GM12878 (cell line): ENCODE results near the gene MOBP. TPM values are rescaled to one million over a fixed set of nuclear protein-coding genes. Genes with fewer than 3 reads are reported as not detected.
"Not testable (repeated sequence)": the region's sequence is repeated elsewhere in the genome, so short reads cannot be mapped to it uniquely, and the experiment has no call there.

Experiments
- ATAC-seq: fragments of 200-7000 bp; cut with Tn5 transposase; 3 replicates; pipeline ENCODE4 v1.9.1; 2020; ENCODE audit warnings: mild to moderate bottlenecking, moderate library complexity
- Bru-seq: library from RNA; stranded (reverse); fragments of 400-500 nt; gene quantifications from one replicate; lab custom pipeline; 2021; lab: Mats Ljungman, UMichigan
- BruChase-seq, 2 experiments: library from RNA; stranded (reverse); fragments of 400-500 nt; gene quantifications; one replicate each; lab custom pipeline; 2021; lab: Mats Ljungman, UMichigan
- BruUV-seq: library from RNA; stranded (reverse); fragments of 400-500 nt; replicated peaks from 2 replicates; lab custom pipeline; 2021; lab: Mats Ljungman, UMichigan
- CTCF ChIA-PET: fragments of 300-600 bp; sonication (Branson Sonifier 250); formaldehyde crosslinking; extraction: SDS; loops from one replicate; lab custom pipeline; 2021; ENCODE audit warnings: inconsistent platforms; lab: Yijun Ruan, JAX
- POLR2A ChIA-PET: fragments of 350-600 bp; formaldehyde crosslinking; extraction: SDS; loops from one replicate; lab custom pipeline; 2021; ENCODE audit warnings: inconsistent platforms; lab: Charles Lee
- RAD21 ChIA-PET: fragments of 300-600 bp; sonication (Branson Sonifier 250); formaldehyde crosslinking; loops from one replicate; lab custom pipeline; 2023; ENCODE audit warnings: antibody characterized with exemption; ENCODE audit not compliant: unreplicated experiment; lab: Charles Lee
- SMC1A ChIA-PET: fragments of 300-600 bp; sonication (Branson Sonifier 250); formaldehyde crosslinking; loops from one replicate; lab custom pipeline; 2023; ENCODE audit not compliant: unreplicated experiment, uncharacterized antibody; lab: Charles Lee
- DNase-seq: peaks from one replicate; pipeline ENCODE4 v3.0.0-alpha.2; 2011; ENCODE audit warnings: low read depth, low spot score
- FAIRE-seq: peaks from 3 replicates; lab custom pipeline; 2011; peaks lifted over from hg19 to GRCh38; lab: Jason Lieb, UNC
- H2AFZ ChIP-seq: 2 replicates; pipeline ENCODE4 v1.6.0; 2011; ENCODE audit warnings: low read depth, low read length, control low read depth; ENCODE audit not compliant: control insufficient read depth
- H3K27ac ChIP-seq: 2 replicates; pipeline ENCODE4 v1.5.1; 2011; ENCODE audit warnings: control low read depth; ENCODE audit not compliant: control insufficient read depth, insufficient read depth
- H3K27me3 ChIP-seq, 2 experiments: replicated peaks in 1 of 2; 2 replicates each; pipeline versions ENCODE4 v1.6.0 to v1.6.1; 2011; ENCODE audit warnings: low read length in 1 of 2; ENCODE audit not compliant: control insufficient read depth in 2 of 2, insufficient read depth in 2 of 2
- H3K36me3 ChIP-seq, 2 experiments: 2 replicates each; pipeline ENCODE4 v1.5.1; 2011; ENCODE audit warnings: low read length in 1 of 2; ENCODE audit not compliant: control insufficient read depth in 2 of 2, insufficient read depth in 2 of 2
- H3K4me1 ChIP-seq: 2 replicates; pipeline ENCODE4 v1.6.1; 2011; ENCODE audit warnings: mild to moderate bottlenecking, low read length, moderate library complexity, mixed read lengths; ENCODE audit not compliant: control insufficient read depth, insufficient read depth
- H3K4me2 ChIP-seq: 2 replicates; pipeline ENCODE4 v1.6.0; 2011; ENCODE audit warnings: control low read depth; ENCODE audit not compliant: control insufficient read depth, insufficient read depth
- H3K4me3 ChIP-seq: fragments of 200-600 bp; sonication (generic); 2 replicates; pipeline ENCODE4 v1.5.1; 2016
- H3K79me2 ChIP-seq: 2 replicates; pipeline ENCODE4 v1.6.0; 2011; ENCODE audit warnings: low read length; ENCODE audit not compliant: control insufficient read depth, insufficient read depth
- H3K9ac ChIP-seq: 2 replicates; pipeline ENCODE4 v1.8.0; 2011; ENCODE audit warnings: low read length, control low read depth, mixed read lengths; ENCODE audit not compliant: control insufficient read depth, insufficient read depth
- H3K9me3 ChIP-seq: replicated peaks from 3 replicates; pipeline ENCODE4 v1.5.1; 2011; ENCODE audit warnings: mild to moderate bottlenecking, low read length; ENCODE audit not compliant: control insufficient read depth, insufficient read depth
- H4K20me1 ChIP-seq: 2 replicates; pipeline ENCODE4 v1.6.0; 2011; ENCODE audit not compliant: control insufficient read depth, insufficient read depth
- CBFB ChIP-seq: IDR thresholded peaks from 2 replicates; pipeline ENCODE4 v1.6.1; 2016; ENCODE audit warnings: antibody characterized with exemption, low read depth
- CHD1 ChIP-seq: IDR thresholded peaks from 2 replicates; pipeline ENCODE4 v1.6.1; 2012; ENCODE audit warnings: low read depth, low read length, improper control_type of control experiment
- HDAC6 ChIP-seq: fragments of 200-600 bp; sonication (generic); IDR thresholded peaks from one replicate; pipeline ENCODE4 v1.8.0; 2017; ENCODE audit warnings: antibody characterized with exemption; ENCODE audit not compliant: unreplicated experiment
- KAT2A ChIP-seq: conservative IDR thresholded peaks from 2 replicates; pipeline ENCODE4 v1.6.1; 2011; ENCODE audit warnings: low read depth, low read length; ENCODE audit not compliant: control insufficient read depth
- MTA2 ChIP-seq: fragments of 450-650 bp; IDR thresholded peaks from 2 replicates; pipeline ENCODE4 v1.6.1; 2016; ENCODE audit warnings: low read depth, mild to moderate bottlenecking, moderate library complexity
- PKNOX1 ChIP-seq: fragments of 450-650 bp; IDR thresholded peaks from 2 replicates; pipeline ENCODE4 v1.6.1; 2016; ENCODE audit warnings: mild to moderate bottlenecking
- RAD21 ChIP-seq: IDR thresholded peaks from 2 replicates; pipeline ENCODE4 v1.6.1; 2011; ENCODE audit warnings: mild to moderate bottlenecking, low read depth, low read length, moderate library complexity; ENCODE audit not compliant: insufficient read depth
- SREBF1 ChIP-seq: IDR thresholded peaks from 2 replicates; pipeline ENCODE4 v1.6.1; 2012; ENCODE audit warnings: mild to moderate bottlenecking, low read length
- YY1 ChIP-seq: IDR thresholded peaks from 2 replicates; pipeline ENCODE4 v1.6.1; 2011; ENCODE audit warnings: low read depth, mild to moderate bottlenecking, low read length
- WGBS: methylation state at CpG from one replicate; pipeline ENCODE4 v1.1.6; 2016; ENCODE audit warnings: low lambda C conversion rate; ENCODE audit not compliant: insufficient replicate concordance, insufficient coverage; ENCODE audit errors: missing lambda C conversion rate; 5-methylcytosine and 5-hydroxymethylcytosine counted together
- in situ Hi-C: fragments of 300-500 bp; cut with MboI; formaldehyde crosslinking; loops from 9 replicates; pipeline ENCODE4 v1.14.3; 2018; ENCODE audit warnings: mixed read lengths
- intact Hi-C: fragments of 100-400 bp; cut with micrococcal nuclease; formaldehyde crosslinking; loops from one replicate; pipeline ENCODE4 v1.14.2; 2022; ENCODE audit not compliant: unreplicated experiment
- long read RNA-seq, 2 experiments: library from polyadenylated mRNA; unstranded; transcript quantifications; one replicate each; pipeline ENCODE4 v2.0.0, GENCODE V29; 2019 to 2020
- polyA minus RNA-seq, 3 experiments: library from RNA; depleted of rRNA, polyadenylated mRNA; stranded (reverse); fragments of >200 nt; gene quantifications; 2 replicates each; pipeline ENCODE4 v1.2.3, GENCODE V29; 2011
- polyA plus RNA-seq, 11 experiments: library from polyadenylated mRNA; depleted of rRNA in 4 of 11; unstranded in 6 of 11; stranded (reverse) in 5 of 11; fragments of >200 nt; fragmentation: Nextera tagmentation in 4 of 11; fragmentation: Illumina TruSeq in 1 of 11; extraction: Ambion mirVana in 4 of 11; extraction: Trizol in 1 of 11; gene quantifications; 1 replicate in 1 of 11; 2 replicates in 10 of 11; pipeline versions ENCODE4 v1.2.1 to v1.2.3, GENCODE V29; 2011 to 2016; ENCODE audit warnings: inconsistent platforms in 2 of 11, missing spikeins in 2 of 11, low read depth in 1 of 11
- total RNA-seq, 4 experiments: library from RNA; depleted of rRNA in 3 of 4; stranded (reverse); fragments of >200 nt in 3 of 4; fragmentation: Illumina TruSeq in 1 of 4; extraction: Trizol in 1 of 4; gene quantifications; 2 replicates each; pipeline versions ENCODE4 v1.2.1 to v1.2.3, GENCODE V29; 2013 to 2021
- TF ChIP-seq, protein P1 (sequence below): IDR thresholded peaks from 2 replicates; pipeline ENCODE4 v1.6.1; 2011; ENCODE audit warnings: borderline replicate concordance, low read depth, mild to moderate bottlenecking, moderate library complexity, mixed read lengths, low read length; ENCODE audit not compliant: insufficient read depth; ENCODE audit errors: extremely low read length

Gene MOBP
- 0.15 TPM in 1 of 2 replicates, not detected in the other for total RNA-seq (2013; cell fraction: nucleolus; rRNA removed)
- 0.11 TPM in 1 of 2 replicates, not detected in the other for total RNA-seq (2014; rRNA removed)
- 0.04 and 0.09 TPM in 2 replicates for total RNA-seq (2014; rRNA removed; fragmentation: Illumina TruSeq; extraction: Trizol)
- total RNA-seq (2021), result 0.08 TPM in 1 of 2 replicates, not detected in the other
- polyA plus RNA-seq (2011; ENCODE audit: low read depth), result not detected
- polyA plus RNA-seq (2011; rRNA removed), result 0.06 TPM in 1 of 2 replicates, not detected in the other
- 0.02 TPM in 1 of 2 replicates, not detected in the other for polyA plus RNA-seq (2011; cell fraction: cytosol; rRNA removed)
- polyA plus RNA-seq (2011; cell fraction: nucleus; rRNA removed), result not detected in 2 replicates
- 0.07 and 0.11 TPM in 2 replicates for polyA plus RNA-seq (2012)
- 0.05 and 0.09 TPM in 2 replicates for polyA plus RNA-seq (2014; fragmentation: Illumina TruSeq; extraction: Trizol)
- polyA plus RNA-seq (2014; fragmentation: Nextera tagmentation; extraction: Ambion mirVana), result under 1 TPM in 1 of 2 experiments, not detected in 1; 0.05 TPM
- polyA plus RNA-seq (2014; rRNA removed), result 0.09 and 0.10 TPM in 2 replicates
- polyA plus RNA-seq (2016; fragmentation: Nextera tagmentation; extraction: Ambion mirVana), result not detected
- not detected in 2 replicates for polyA minus RNA-seq (2011; rRNA and poly(A)+ RNA removed)
- polyA minus RNA-seq (2011; cell fraction: cytosol; rRNA and poly(A)+ RNA removed), result not detected in 2 replicates
- not detected in 2 replicates for polyA minus RNA-seq (2011; cell fraction: nucleus; rRNA and poly(A)+ RNA removed)
- percentile 13 among the genes with signal in this experiment for Bru-seq, nascent RNA
- BruChase-seq, experiment 1, labeled RNA remaining after a 6-hour chase, result percentile 21 among the genes with signal in this experiment
- BruChase-seq, experiment 2, labeled RNA remaining after a 2-hour chase, result percentile 20 among the genes with signal in this experiment
- long read RNA-seq, experiment 1, result 0 reads
- long read RNA-seq, experiment 2, result 0 reads

DNA sequence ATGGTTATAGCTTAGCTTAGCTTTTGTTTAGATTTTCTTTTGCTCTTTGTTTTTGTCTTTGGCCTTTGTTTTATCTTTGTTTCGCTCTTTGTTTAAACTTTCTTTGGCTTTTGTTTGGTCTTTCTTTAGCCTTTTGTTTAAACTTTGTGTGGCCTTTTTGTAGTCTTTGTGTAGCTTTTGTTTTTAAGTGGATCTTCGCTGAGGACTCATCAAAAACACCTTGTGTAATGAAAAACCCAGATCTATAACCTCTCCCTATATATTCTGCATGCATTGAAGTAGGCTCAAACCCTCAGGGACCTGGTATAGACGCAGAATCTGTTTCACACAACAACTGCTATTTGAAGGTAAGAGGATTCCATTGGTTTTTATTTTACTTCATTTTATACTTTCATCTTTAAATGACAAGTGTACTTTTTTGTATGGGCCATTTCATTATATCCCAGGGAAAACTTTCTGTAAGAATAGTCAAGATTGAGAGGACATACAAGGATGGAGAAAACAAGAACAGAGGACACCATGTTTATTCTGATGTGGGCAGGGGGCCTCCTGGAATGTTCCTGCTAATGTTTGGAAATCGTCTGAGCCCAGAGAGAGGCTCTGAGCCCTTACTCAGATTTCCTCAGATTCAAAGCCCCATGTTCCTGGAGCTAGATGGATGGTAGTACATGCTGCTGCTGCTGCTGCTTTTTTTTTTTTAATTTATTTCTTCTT lies at the start of gene MOBP:
Gene MOBP (plus strand): TSS at position 287 of the 714 bp plus-strand sequence. CDS start 34,390 bp downstream, outside the sequence.
- FAIRE-seq (no peak), ATAC-seq (no peak), DNase-seq (no peak)
- no peaks in the 10 kb centered on the region for H3K9me3 ChIP-seq
- in situ Hi-C loops, result no loop called here
- 29% methylated on average over 4 of the region's 4 CpGs for WGBS
- H3K79me2 ChIP-seq, result no peaks in the 10 kb centered on the region
- no TSS peak for BruUV-seq
- no peaks in the 10 kb centered on the region for H4K20me1 ChIP-seq
- POLR2A ChIA-PET, result no interaction called here
- H3K27ac ChIP-seq, result no peak within 1 kb of the TSS
- no peaks in the 10 kb centered on the region for H3K4me1 ChIP-seq
- H3K4me2 ChIP-seq, result no peak within 1 kb of the TSS
- intact Hi-C loops, result no loop called here
- H3K4me3 ChIP-seq, result no peak within 1 kb of the TSS
- no peak within 1 kb of the TSS for H2AFZ ChIP-seq
- RAD21 ChIA-PET, result no interaction called here
- no peak for TF ChIP-seq SREBF1
- no peak for TF ChIP-seq KAT2A
- TF ChIP-seq MTA2, result no peak
- TF ChIP-seq HDAC6, result no peak
- no peak for TF ChIP-seq PKNOX1
- TF ChIP-seq, protein P1, sequence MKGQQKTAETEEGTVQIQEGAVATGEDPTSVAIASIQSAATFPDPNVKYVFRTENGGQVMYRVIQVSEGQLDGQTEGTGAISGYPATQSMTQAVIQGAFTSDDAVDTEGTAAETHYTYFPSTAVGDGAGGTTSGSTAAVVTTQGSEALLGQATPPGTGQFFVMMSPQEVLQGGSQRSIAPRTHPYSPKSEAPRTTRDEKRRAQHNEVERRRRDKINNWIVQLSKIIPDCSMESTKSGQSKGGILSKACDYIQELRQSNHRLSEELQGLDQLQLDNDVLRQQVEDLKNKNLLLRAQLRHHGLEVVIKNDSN, result no peak
- TF ChIP-seq RAD21, result no peak
- no peak for TF ChIP-seq YY1
- TF ChIP-seq CHD1, result no peak
- TF ChIP-seq CBFB, result no peak
- SMC1A ChIA-PET, result no interaction called here
- CTCF ChIA-PET, result no interaction called here
- no peak within 1 kb of the TSS for H3K9ac ChIP-seq
- H3K27me3 ChIP-seq, result peaks cover 0 to 5% of the 10 kb centered on the region in 2 experiments; a peak in 1 of 4 replicates
- H3K36me3 ChIP-seq, result no peaks in the 10 kb centered on the region

GRCh38 chr3:39418556-39419225 lies 48.8 kb upstream of the MOBP start:
- H2AFZ ChIP-seq, H3K27ac ChIP-seq, DNase-seq, in situ Hi-C loops, H3K9ac ChIP-seq, H3K27me3 ChIP-seq, intact Hi-C loops, H3K4me1 ChIP-seq, H3K4me2 ChIP-seq, SMC1A ChIA-PET, H3K9me3 ChIP-seq, RAD21 ChIA-PET, BruUV-seq, POLR2A ChIA-PET, ATAC-seq, H3K79me2 ChIP-seq, H3K4me3 ChIP-seq, H4K20me1 ChIP-seq, H3K36me3 ChIP-seq, FAIRE-seq: not testable (repeated sequence)
- 58% methylated on average over 10 of the region's 14 CpGs for WGBS
- CTCF ChIA-PET, result interaction anchor here (2.2 kb wide), 1 partner anchor 11 kb away, joined by 7 read pairs; no protein-coding TSS in a partner anchor
